MM.1S (cell line): ENCODE measurements around the gene PAX4.
A peak's percentile ranks its signal among the peaks of the same experiment; 100 is the strongest.

Experiments
- DNase-seq: peaks from one replicate; pipeline ENCODE4 v3.0.0-alpha.2; 2015
- H2AFZ ChIP-seq: fragments of 300-600 bp; sonication (generic); 2 replicates; pipeline ENCODE4 v1.6.0; 2016; ENCODE audit warnings: antibody characterized with exemption, low read length
- H3F3A ChIP-seq: fragments of 300-600 bp; sonication (generic); 2 replicates; pipeline ENCODE4 v1.6.1; 2016; ENCODE audit warnings: mild to moderate bottlenecking, antibody characterized with exemption, low read length, moderate library complexity, mixed read lengths; ENCODE audit not compliant: insufficient read depth
- H3K27ac ChIP-seq: fragments of 300-600 bp; sonication (generic); 2 replicates; pipeline ENCODE4 v1.5.1; 2016; ENCODE audit warnings: mild to moderate bottlenecking, low read length
- H3K27me3 ChIP-seq: fragments of 300-600 bp; sonication (generic); replicated peaks from 2 replicates; pipeline ENCODE4 v1.6.0; 2016; ENCODE audit warnings: low read length; ENCODE audit not compliant: insufficient read depth
- H3K36me3 ChIP-seq: fragments of 300-600 bp; sonication (generic); replicated peaks from 2 replicates; pipeline ENCODE4 v1.6.1; 2016; ENCODE audit warnings: mild to moderate bottlenecking, low read length, mixed read lengths; ENCODE audit not compliant: insufficient read depth
- H3K4me1 ChIP-seq: fragments of 300-600 bp; sonication (generic); 2 replicates; pipeline ENCODE4 v1.6.1; 2016; ENCODE audit warnings: low read length, mixed read lengths
- H3K4me2 ChIP-seq: fragments of 300-600 bp; sonication (generic); 2 replicates; pipeline ENCODE4 v1.6.0; 2016; ENCODE audit warnings: low read depth, low read length
- H3K4me3 ChIP-seq: fragments of 300-600 bp; sonication (generic); 2 replicates; pipeline ENCODE4 v1.5.1; 2016; ENCODE audit warnings: low read length, mixed read lengths
- H3K79me2 ChIP-seq: fragments of 300-600 bp; sonication (generic); 2 replicates; pipeline ENCODE4 v1.6.1; 2016; ENCODE audit warnings: mixed run types, low read length, mixed read lengths
- H3K9ac ChIP-seq: fragments of 300-600 bp; sonication (generic); 2 replicates; pipeline ENCODE4 v1.6.1; 2016; ENCODE audit warnings: low read length, mixed read lengths
- H3K9me2 ChIP-seq: fragments of 300-600 bp; sonication (generic); replicated peaks from 2 replicates; pipeline ENCODE4 v1.6.1; 2016; ENCODE audit warnings: mild to moderate bottlenecking, low read length, mixed read lengths; ENCODE audit not compliant: insufficient read depth
- H3K9me3 ChIP-seq: fragments of 300-600 bp; sonication (generic); replicated peaks from 2 replicates; pipeline ENCODE4 v1.6.1; 2016; ENCODE audit warnings: mild to moderate bottlenecking, low read length, mixed read lengths; ENCODE audit not compliant: insufficient read depth
- H4K20me1 ChIP-seq: fragments of 300-600 bp; sonication (generic); 2 replicates; pipeline ENCODE4 v1.6.1; 2016; ENCODE audit warnings: mild to moderate bottlenecking, low read length, moderate library complexity, mixed read lengths; ENCODE audit not compliant: insufficient read depth
- CTCF ChIP-seq: fragments of 300-600 bp; sonication (generic); IDR thresholded peaks from 2 replicates; pipeline ENCODE4 v1.5.1; 2016; ENCODE audit warnings: antibody characterized with exemption, low read length, mixed read lengths
- EZH2 ChIP-seq: fragments of 300-600 bp; sonication (generic); optimal IDR thresholded peaks from 2 replicates; pipeline ENCODE3; 2017; ENCODE audit warnings: low read depth, mild to moderate bottlenecking, antibody characterized with exemption, low read length, mixed read lengths
- EZH2phosphoT487 ChIP-seq: fragments of 300-600 bp; sonication (generic); IDR thresholded peaks from 2 replicates; pipeline ENCODE4 v1.6.1; 2018; ENCODE audit warnings: antibody characterized with exemption, low read length

The PAX4 gene

DNA sequence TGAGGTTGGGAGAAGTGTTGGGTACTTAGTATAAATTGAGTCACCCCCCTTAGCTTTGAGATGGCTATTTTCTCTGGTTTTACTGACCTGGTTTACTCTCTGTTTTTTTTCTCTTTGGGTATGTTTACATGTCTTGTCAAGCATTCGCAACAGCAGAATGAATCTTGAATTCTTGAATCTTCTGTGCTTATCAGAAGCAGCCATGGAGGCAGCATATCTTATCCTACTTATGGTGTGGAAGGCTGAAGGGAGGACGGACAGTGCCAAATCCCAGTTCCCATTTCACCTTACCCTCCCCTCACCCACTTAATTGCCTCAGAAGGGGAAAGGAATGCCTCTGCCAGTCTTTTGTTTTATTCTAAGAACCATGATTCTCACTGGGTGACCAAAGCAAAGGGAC, 37.8 kb upstream of the PAX4 start:
- H3K4me1 ChIP-seq: peaks cover 40% of the 10 kb centered on the region
- H3K9me3 ChIP-seq: no peaks in the 10 kb centered on the region
- no peak for DNase-seq
- no peak overlapping the region for H3K27ac ChIP-seq
- H3K9ac ChIP-seq: no peak overlapping the region
- H3K79me2 ChIP-seq: peaks cover 88% of the 10 kb centered on the region
- H3K4me2 ChIP-seq: no peak overlapping the region
- no peak for TF ChIP-seq CTCF
- TF ChIP-seq EZH2: no peak
- TF ChIP-seq EZH2phosphoT487: no peak
- H3K4me3 ChIP-seq: no peak overlapping the region
- H3F3A ChIP-seq: peaks cover 6% of the 10 kb centered on the region; the same call in 1 of the 2 replicates
- H3K9me2 ChIP-seq: no peaks in the 10 kb centered on the region
- peaks cover 17% of the 10 kb centered on the region for H3K36me3 ChIP-seq
- H2AFZ ChIP-seq: no peak overlapping the region
- peaks cover 71% of the 10 kb centered on the region for H4K20me1 ChIP-seq
- no peaks in the 10 kb centered on the region for H3K27me3 ChIP-seq

DNA sequence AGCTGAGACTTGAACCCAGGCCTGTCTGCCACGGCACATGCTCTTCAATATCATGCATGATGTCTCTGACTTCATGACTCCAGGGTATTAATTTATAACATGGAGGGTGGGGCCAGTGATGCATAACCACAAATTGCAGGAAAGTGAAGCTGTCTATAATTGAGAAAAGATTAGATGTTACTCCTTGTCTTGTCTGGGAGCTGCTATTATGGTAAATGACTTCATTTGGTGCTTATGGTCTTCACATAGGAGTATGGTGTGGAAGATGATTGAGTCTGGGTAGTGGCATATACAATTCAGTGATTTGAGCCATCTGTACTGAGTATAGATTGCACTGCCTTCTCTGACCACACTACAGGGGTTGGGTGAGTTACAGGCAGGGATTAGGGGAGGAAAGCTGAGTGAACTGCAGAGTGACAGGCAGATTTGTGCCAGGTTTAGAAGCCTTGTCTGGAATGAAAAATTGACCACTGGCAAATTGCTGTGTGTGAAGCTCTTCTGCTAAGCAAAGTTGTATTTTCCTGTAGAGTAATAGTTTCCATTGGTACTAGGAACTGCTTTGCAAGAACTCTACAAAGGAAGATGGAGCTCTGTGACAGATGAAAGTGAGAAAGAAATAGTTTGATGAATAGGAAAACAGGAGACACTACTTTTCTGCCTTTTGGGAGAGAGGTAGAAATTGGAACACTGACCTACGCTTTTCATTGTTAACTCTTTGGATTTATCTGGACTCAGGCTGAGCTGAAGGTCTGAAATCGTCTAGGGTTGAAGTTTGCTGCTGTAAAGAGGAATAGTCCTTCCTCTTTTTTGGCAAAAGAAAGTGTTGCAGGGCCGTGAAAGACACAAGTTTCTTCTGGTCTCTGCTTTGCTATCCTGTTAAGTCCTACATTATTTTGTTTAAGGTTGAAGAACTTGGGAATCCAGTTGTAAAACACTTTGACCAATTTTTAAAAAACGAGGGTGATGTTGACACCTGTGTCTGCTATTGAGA, 36.8 kb upstream of the PAX4 start:
- no peaks in the 10 kb centered on the region for H3K9me3 ChIP-seq
- peaks cover 61% of the 10 kb centered on the region for H4K20me1 ChIP-seq
- H3K9ac ChIP-seq: peak overlapping the region; percentile 90; the same call in 1 of the 2 replicates
- peak overlapping the region; percentile 72 for H3K4me2 ChIP-seq
- H3K27me3 ChIP-seq: no peaks in the 10 kb centered on the region
- peaks cover 9% of the 10 kb centered on the region for H3K36me3 ChIP-seq
- H3K4me3 ChIP-seq: peak overlapping the region; percentile 97
- H3K27ac ChIP-seq: peak overlapping the region; percentile 4; the same call in 1 of the 2 replicates
- H2AFZ ChIP-seq: no peak overlapping the region
- peaks cover 77% of the 10 kb centered on the region for H3K79me2 ChIP-seq
- DNase-seq: peak; percentile 24
- peaks cover 32% of the 10 kb centered on the region for H3K4me1 ChIP-seq
- peaks cover 6% of the 10 kb centered on the region; the same call in 1 of the 2 replicates for H3F3A ChIP-seq
- TF ChIP-seq EZH2phosphoT487: no peak
- TF ChIP-seq CTCF: no peak; the same call in 1 of the 2 replicates
- TF ChIP-seq EZH2: no peak
- H3K9me2 ChIP-seq: no peaks in the 10 kb centered on the region

DNA sequence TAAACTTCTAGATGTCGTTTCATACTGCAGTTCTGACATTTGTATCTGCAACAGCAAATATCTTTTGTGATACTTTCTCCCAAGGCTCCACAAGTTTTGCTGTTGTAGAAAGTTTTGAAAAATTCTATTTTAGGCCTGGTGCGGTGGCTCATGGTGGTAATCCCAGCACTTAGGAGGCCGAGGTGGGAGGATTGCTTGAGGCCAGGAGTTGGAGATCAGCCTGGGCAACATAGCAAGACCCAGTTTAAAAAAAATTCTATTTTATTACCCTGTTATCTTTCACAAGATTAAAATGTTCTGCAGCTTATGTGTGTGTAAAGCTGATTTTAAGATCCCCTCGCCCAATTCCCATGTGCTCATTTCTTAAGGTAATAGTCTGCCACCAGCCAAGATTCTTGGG, 35.5 kb upstream of the PAX4 start:
- Histone ChIP-seq H3K27me3 (no peaks in the 10 kb centered on the region), H2AFZ (no peak overlapping the region), H4K20me1 (peaks cover 48% of the 10 kb centered on the region), H3K9me2 (no peaks in the 10 kb centered on the region), H3K9me3 (no peaks in the 10 kb centered on the region), H3K4me1 (peaks cover 22% of the 10 kb centered on the region), H3F3A (peaks cover 6% of the 10 kb centered on the region; the same call in 1 of the 2 replicates), H3K79me2 (peaks cover 64% of the 10 kb centered on the region), H3K4me2 (peak overlapping the region; percentile 72), H3K36me3 (peaks cover 7% of the 10 kb centered on the region), H3K4me3 (peak overlapping the region; percentile 97), H3K9ac (peak overlapping the region; percentile 90), H3K27ac (no peak overlapping the region)
- DNase-seq: no peak
- TF ChIP-seq EZH2: no peak
- TF ChIP-seq CTCF: no peak
- no peak for TF ChIP-seq EZH2phosphoT487
